ENCODE data around the gene AGK.

The AGK gene

GRCh38 chr7:141649137-141649864, 98.1 kb downstream of the AGK start:
- DNase-seq: no peak

- DNase-seq: peak; percentile 89
These were observed 98.8 kb downstream of the AGK start for GRCh38 chr7:141649865-141650634.

GRCh38 chr7:141651417-141651816, 100.2 kb downstream of the AGK start:
- no peak for DNase-seq

- no peak for DNase-seq
These were observed 101.5 kb downstream of the AGK start for GRCh38 chr7:141652691-141653090.

- DNase-seq: peak; percentile 92
These were observed 103.3 kb downstream of the AGK start for GRCh38 chr7:141654551-141654950.

- no peak for DNase-seq
These were observed 108.3 kb downstream of the AGK start for GRCh38 chr7:141659501-141659900.

GRCh38 chr7:141660259-141660658, 109.0 kb downstream of the AGK start:
- DNase-seq: peak; percentile 69

- DNase-seq: peak; percentile 23
These were observed 112.1 kb downstream of the AGK start for GRCh38 chr7:141663081-141663849.

- DNase-seq: no peak
These were observed 113.2 kb downstream of the AGK start for GRCh38 chr7:141664450-141664849.

GRCh38 chr7:141665208-141666035, 114.2 kb downstream of the AGK start:
- DNase-seq: no peak

- DNase-seq: no peak
These were observed 114.9 kb downstream of the AGK start for GRCh38 chr7:141666071-141666470.

- DNase-seq: no peak
These were observed 117.6 kb downstream of the AGK start for GRCh38 chr7:141668853-141669252.

GRCh38 chr7:141671705-141672496, 120.7 kb downstream of the AGK start:
- peak; percentile 68 for DNase-seq

- no peak for DNase-seq
These were observed 122.1 kb downstream of the AGK start for GRCh38 chr7:141673346-141673745.

- no peak for DNase-seq
These were observed 123.0 kb downstream of the AGK start for GRCh38 chr7:141674171-141674671.

GRCh38 chr7:141674702-141675101, 123.5 kb downstream of the AGK start:
- DNase-seq: peak; percentile 24

- DNase-seq: peak; percentile 57
These were observed 124.4 kb downstream of the AGK start for GRCh38 chr7:141675436-141676215.

GRCh38 chr7:141676618-141677017, 125.4 kb downstream of the AGK start:
- DNase-seq: peak; percentile 65

GRCh38 chr7:141679014-141679413, 127.8 kb downstream of the AGK start:
- no peak for DNase-seq

- DNase-seq: no peak
These were observed 134.2 kb downstream of the AGK start for GRCh38 chr7:141685285-141686023.

Data from hematopoietic multipotent progenitor cell treated with erythropoietin and hydrocortisone succinate and interleukin-3 and kit ligand, for 6 days (in vitro differentiated cells).